Peyer's patch (tissue), 4 donors: ENCODE measurements around the gene IL5RA.

Experiments
- CTCF ChIP-seq, 6 experiments: fragments of 450-650 bp in 4 of 6; fragments of 200-600 bp in 2 of 6; sonication (generic) in 1 of 6; IDR thresholded peaks; one replicate each; pipeline ENCODE4 v1.5.1; 2017 to 2019; ENCODE audit warnings: antibody characterized with exemption in 6 of 6, mild to moderate bottlenecking in 3 of 6, moderate library complexity in 1 of 6
- POLR2A ChIP-seq, 2 donors: fragments of 450-650 bp; IDR thresholded peaks; one replicate each; pipeline ENCODE4 v1.5.1; 2017; ENCODE audit warnings: antibody characterized with exemption in 2 of 2, mild to moderate bottlenecking in 2 of 2, moderate library complexity in 2 of 2

- TF ChIP-seq POLR2A (IDR thresholded peaks at IDR 0.05) (no peak), CTCF (IDR thresholded peaks at IDR 0.05) (no peak)
These were observed 41.3 kb upstream of the IL5RA start for GRCh38 chr3:3151513-3151912.
